GM18519 (cell line): ENCODE measurements around the gene PIP5KL1.

ENCODE experiments used
- ATAC-seq: cut with Tn5 transposase; IDR thresholded peaks from one replicate; pipeline ENCODE4 v1.9.1; 2021; ENCODE audit warnings: mild to moderate bottlenecking, moderate library complexity; ENCODE audit not compliant: unreplicated experiment, low FRiP score

The PIP5KL1 gene, protein sequence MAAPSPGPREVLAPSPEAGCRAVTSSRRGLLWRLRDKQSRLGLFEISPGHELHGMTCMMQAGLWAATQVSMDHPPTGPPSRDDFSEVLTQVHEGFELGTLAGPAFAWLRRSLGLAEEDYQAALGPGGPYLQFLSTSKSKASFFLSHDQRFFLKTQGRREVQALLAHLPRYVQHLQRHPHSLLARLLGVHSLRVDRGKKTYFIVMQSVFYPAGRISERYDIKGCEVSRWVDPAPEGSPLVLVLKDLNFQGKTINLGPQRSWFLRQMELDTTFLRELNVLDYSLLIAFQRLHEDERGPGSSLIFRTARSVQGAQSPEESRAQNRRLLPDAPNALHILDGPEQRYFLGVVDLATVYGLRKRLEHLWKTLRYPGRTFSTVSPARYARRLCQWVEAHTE

GRCh38 chr9:127930231-127931091 is at the start of gene PIP5KL1:
PIP5KL1 (minus strand) TSS chr9:127930777; CDS start chr9:127930752, 25 bp downstream.
- ATAC-seq = no peak

DNA sequence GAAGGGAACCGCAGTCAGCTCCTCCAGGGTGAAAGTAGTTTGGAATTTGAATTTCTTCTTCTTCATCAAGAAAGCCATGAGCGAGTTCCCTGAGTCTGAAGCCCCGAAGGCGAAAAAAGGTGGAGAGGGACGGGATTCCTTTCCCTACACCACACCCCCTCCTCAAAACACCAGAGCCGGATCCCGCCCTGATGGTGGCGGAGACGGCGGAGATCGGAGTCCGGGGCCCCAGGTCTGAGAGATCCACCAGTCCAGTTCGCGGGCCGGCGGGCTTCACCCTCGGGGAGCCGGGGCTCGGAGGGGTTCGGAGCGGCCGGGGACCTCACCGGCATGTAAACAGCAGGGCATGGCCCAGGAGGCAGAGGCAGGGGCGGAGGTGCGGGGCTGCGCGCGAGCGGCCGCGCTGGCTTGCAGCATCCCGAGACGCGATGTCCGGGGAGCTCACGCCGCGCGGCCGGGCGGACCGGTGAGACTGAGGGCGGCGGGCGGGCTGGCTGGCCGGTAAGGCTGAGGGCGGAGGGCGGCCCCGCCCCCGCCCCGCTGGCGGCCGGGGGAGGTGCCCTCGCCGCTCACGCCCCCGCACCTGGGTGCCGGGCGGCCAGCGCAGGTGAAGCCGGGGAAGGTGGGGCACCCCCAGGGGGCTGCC is 49.6 kb upstream of the PIP5KL1 start:
- ATAC-seq = peak; percentile 20

DNA sequence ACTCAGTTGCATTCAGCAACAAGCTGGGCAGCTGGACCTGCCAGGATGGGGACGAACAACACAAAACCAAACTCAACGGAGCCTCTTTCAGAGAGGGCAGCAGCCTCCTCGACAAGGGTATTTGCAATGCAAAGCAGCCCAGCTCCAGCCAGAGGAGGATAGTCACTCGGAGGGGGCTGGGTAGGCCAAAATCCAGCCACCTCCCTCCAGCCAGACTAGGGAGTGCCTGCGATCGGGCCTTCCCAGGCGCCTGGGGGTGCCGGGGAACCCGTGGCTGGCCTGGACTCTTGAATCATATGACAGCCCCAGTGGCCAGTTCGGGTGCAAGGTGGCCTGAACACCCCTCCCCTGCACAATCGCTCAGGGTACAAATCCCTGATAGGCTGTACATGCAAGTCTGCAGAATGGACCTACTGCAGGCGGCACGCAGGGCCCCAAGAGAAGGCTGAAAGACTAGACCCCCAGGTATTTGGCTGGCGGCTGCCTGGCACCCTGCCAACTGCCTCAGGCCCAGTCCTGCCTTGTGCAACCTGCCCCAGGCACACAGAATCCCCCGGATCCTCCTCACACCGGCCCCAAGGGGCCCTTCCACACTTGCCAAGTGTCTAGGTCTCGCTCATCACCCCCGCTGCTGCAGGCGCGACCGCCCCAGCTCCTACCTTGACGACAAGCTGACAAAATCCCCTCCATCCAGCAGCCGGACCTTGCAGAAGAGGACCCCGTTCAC is 48.9 kb upstream of the PIP5KL1 start:
- ATAC-seq = no peak

- no peak for ATAC-seq
Measured at GRCh38 chr9:127979015-127979332, 48.4 kb upstream of the PIP5KL1 start.

GRCh38 chr9:127977884-127978647 is 47.5 kb upstream of the PIP5KL1 start:
- no peak for ATAC-seq

GRCh38 chr9:127977009-127977883 is 46.7 kb upstream of the PIP5KL1 start:
- ATAC-seq = no peak

GRCh38 chr9:127976498-127976897 is 45.9 kb upstream of the PIP5KL1 start:
- no peak for ATAC-seq

GRCh38 chr9:127975376-127976315 is 45.1 kb upstream of the PIP5KL1 start:
- no peak for ATAC-seq

DNA sequence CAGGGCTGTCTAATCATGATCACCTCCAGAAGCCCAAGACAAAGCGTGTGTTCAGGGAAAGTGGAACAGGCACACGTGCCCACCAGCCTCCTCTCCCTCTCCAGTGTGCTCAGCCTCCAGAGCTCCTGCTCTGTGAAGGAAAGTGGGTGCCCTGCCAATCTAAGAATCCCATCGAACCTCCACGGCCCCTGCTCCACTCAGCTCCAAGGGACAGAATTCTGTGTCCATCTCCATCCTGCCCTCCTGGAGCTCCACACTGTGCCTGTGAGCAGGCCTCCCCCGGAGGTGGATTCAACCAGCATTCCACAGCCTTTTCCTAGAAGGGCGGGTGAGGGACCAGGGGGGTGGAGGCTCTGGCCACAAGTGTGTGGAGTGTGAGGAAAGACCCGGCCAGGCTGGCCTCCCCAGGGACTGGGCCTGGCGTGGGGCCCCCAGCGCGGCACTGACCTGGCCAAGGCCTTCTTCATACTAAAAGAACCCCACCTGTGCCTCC is 44.2 kb upstream of the PIP5KL1 start:
- no peak for ATAC-seq

GRCh38 chr9:127974001-127974768 is 43.6 kb upstream of the PIP5KL1 start:
- no peak for ATAC-seq

DNA sequence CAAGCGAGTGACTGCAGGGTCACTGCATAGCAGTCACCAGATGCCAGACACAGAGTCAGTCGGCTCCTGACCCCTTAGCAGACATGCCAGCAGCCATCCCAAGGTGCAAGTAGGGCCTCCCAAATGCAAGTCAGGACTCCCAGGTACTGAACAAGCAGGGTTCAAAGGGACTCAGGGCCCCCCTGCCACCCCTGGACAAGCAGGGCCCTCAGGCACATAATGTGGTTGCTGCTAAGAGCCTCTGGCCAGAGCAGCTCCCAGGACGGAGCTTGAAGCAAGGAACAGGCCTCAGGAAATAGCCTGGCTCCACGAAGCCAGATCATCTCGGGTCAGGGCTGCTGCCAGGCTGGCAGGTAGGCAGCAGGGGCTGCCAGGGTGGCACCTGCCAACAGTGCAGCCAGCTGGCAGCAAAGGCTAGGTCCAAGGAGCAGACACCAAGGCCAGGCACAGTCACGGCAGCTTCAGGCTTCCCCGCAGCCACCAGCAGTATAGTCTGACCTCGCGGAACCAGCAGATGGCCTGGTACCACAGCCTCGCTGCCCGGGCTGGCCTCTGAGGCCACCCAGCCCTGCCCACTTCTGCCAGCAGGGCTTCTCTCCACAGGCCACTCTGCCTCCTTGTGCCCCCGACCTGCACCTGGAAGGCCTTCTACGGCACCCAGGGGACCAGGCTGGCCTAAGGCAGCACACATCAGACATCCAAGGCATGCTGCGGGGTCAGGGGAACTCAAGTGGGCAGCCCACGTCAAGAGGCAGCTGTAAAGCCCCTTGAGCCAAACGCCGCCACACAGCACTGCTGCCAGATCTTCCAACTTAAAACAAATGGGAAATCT is 42.8 kb upstream of the PIP5KL1 start:
- no peak for ATAC-seq

DNA sequence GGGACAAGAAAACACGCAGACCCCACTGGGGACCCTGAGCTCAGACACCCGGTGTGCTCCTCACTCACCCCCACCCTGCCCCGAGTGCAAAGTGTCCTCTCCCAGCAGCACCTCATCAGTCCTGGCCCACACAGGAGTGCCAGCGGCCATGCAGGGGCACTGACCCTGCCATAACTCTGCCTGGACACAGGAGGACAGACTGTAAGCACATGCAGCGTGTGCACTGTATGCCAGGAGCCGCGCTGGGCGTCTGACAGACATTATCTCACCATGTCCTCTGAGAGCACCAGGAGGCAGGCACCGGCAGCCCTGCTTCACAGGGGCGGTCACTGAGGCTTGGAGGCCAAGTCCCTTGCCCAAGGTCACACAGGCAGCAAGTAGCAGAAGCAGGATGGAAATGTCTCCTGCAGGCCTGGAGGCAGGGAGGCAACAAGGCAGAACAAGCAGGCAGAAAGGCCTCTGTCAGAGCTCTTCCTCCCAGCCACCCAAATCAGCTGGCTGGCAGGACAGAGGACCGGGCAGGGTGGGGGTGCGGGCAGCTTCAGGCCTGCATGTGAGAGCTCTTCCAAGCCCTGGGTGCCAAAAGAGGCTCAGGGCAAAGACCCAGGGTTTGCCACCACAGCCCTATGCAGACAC is 41.8 kb upstream of the PIP5KL1 start:
- ATAC-seq = no peak

GRCh38 chr9:127971357-127972235 is 41.0 kb upstream of the PIP5KL1 start:
- no peak for ATAC-seq

DNA sequence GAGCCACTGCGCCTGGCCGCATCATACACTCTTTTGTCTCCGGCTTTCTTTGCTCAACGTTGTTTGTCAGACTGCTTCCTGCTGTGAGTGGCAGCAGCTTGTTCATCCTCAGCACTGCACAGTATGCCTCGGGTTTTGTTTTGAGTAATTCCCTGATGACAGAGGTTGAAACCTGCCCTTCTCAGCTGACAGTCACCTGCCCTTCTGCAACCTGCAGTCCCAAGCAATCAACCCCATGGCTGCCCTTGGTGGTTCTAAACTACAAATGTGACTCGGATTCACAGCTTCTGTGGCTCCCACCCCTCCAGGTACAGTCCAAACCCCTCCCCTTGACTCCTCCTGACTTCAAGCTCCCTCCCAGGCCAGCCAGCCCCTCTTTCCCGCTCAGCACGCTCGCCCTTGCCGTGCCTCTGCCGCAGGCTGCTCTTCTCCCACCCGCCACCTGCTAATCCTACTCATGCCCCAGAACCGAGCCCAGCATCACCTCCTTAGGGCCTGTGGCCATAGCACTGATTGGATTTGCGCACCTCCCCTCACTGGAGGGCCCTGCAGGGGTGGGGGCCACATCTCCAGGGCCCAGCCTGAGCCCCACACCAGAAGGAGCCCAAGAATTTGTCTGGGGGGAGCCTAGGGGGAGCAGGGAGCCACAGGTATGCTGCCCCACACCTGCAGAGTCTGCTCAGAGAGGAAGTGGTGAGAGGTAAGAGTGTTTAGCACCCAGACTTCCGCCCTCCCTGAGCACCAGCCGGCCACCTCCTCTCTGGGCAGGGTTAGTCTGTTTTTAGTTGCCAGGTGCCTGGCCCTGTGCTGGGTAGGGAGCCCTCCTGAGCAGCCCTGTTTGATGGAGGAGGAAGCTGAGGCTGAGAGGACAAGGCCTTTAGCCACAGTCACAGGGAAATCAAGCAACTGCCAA is 40.1 kb upstream of the PIP5KL1 start:
- no peak for ATAC-seq
